Measurements from ENCODE around the gene SKP1. TPM values are rescaled to one million over a fixed set of nuclear protein-coding genes. Genes with fewer than 3 reads are reported as not detected.

SKP1 gene
- total and polyA plus RNA-seq, 5 experiments from 2014 or later, result 250 to 1,312 (median 1,138) TPM

DNA sequence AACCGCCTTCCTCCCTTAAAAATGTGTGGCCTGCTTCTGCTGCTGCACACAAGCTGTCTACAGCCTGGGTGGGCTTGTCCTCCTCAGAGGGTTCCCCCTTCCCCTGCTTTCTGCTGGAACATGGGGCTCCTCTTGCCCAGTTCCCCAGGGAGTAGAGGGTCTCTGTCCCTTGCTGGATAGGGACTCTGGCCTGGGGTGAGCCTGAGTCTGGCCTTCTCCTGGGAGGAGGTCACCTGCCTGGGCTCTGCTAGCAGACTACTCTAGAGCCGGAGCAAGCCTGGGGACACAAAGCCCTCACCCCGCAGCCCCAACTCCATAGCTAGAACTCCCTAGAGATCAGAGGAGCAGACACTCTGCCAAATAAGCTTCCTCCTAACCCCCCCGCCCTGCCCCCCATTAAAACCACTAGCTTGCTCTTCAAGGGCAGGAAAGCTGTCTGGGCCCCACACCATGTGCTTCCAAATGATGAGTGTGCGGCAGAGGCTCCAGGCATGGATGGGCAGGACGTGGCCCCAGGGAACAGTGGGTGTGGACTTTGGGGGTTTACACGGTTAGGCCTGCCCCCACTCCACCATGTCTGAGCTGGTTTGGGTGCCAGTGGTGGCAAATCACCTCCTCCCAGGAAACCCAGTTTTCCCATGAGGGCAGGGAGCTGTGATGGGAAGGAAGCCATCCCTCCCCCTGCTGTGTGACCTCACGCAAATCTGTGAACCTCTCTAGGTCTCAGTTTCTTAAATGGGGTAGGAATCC is 52.3 kb downstream of the SKP1 start:
- peak in 8 of 10 donors; percentile 53 to 82 (median 63) for DNase-seq
- peak; percentile 26 to 42 for ATAC-seq
- POLR2A ChIA-PET, result interaction anchor here (0.5 to 3.3 kb wide), 4 partner anchors 52 to 759 kb away, joined by 3 to 12 read pairs (median 6); partner anchors contain the start of genes C5orf24, JADE2 and SKP1
- Mint-ChIP-seq H3K9me3 (no peaks in the 10 kb centered on the region), H3K4me1 (peaks cover 51 to 100% (median 91%) of the 10 kb centered on the region in 4 donors), H3K36me3 (peaks cover 9 to 92% (median 65%) of the 10 kb centered on the region in 3 donors), H3K27ac (peak overlapping the region; percentile 91 to 99 (median 97)), H3K27me3 (no peaks in the 10 kb centered on the region), H3K4me3 (peak overlapping the region; percentile 93 to 100 (median 98))

- POLR2A ChIA-PET, result interaction anchor here (1.2 to 3.3 kb wide), 2 partner anchors 54 to 102 kb away, joined by 3 to 12 read pairs; partner anchors contain the start of genes PPP2CA and SKP1
- no peaks in the 10 kb centered on the region for H3K27me3 Mint-ChIP-seq
- peaks cover 50 to 97% (median 84%) of the 10 kb centered on the region in 4 donors for H3K4me1 Mint-ChIP-seq
- H3K4me3 Mint-ChIP-seq, result peak overlapping the region; percentile 93 to 100 (median 98)
- no peaks in the 10 kb centered on the region for H3K9me3 Mint-ChIP-seq
- peaks cover 14 to 94% (median 68%) of the 10 kb centered on the region in 3 donors for H3K36me3 Mint-ChIP-seq
- ATAC-seq (no peak), DNase-seq (no peak)
- peak overlapping the region; percentile 91 to 99 (median 97) for H3K27ac Mint-ChIP-seq
These were observed 53.4 kb downstream of the SKP1 start for GRCh38 chr5:134123360-134123759.

DNA sequence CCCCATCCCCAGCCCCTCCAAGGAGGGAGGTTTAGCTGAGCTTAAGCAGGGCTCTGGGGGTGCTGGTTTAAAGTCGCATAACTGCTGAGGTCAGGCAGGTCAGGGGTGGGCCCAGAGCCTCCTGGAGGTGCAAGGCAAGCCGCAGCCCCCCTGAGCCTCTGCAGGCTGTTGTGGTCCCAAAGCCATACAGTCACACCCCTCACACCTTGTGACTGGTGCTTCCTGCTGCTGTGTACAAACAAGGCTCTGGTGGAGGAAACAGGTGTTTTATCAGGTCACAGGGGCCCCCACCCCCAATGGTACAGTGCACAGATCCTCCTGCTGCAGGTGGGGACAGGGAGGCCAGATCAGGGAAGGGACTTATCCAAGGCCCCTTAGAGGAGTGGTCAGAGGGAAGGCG is 54.2 kb downstream of the SKP1 start:
- Mint-ChIP-seq H3K9me3 (no peaks in the 10 kb centered on the region), H3K27me3 (no peaks in the 10 kb centered on the region), H3K36me3 (peaks cover 20 to 94% (median 68%) of the 10 kb centered on the region in 3 donors), H3K27ac (peak overlapping the region; percentile 91 to 99 (median 97)), H3K4me1 (peaks cover 47 to 94% (median 79%) of the 10 kb centered on the region in 4 donors), H3K4me3 (peak overlapping the region; percentile 93 to 100 (median 98))
- POLR2A ChIA-PET, result interaction anchor here (1.2 kb wide), 2 partner anchors 54 to 103 kb away, joined by 3 to 5 read pairs; partner anchors contain the start of genes PPP2CA and SKP1
- ATAC-seq, result peak; percentile 61 to 77
- DNase-seq, result peak; percentile 41 to 90 (median 75)

DNA sequence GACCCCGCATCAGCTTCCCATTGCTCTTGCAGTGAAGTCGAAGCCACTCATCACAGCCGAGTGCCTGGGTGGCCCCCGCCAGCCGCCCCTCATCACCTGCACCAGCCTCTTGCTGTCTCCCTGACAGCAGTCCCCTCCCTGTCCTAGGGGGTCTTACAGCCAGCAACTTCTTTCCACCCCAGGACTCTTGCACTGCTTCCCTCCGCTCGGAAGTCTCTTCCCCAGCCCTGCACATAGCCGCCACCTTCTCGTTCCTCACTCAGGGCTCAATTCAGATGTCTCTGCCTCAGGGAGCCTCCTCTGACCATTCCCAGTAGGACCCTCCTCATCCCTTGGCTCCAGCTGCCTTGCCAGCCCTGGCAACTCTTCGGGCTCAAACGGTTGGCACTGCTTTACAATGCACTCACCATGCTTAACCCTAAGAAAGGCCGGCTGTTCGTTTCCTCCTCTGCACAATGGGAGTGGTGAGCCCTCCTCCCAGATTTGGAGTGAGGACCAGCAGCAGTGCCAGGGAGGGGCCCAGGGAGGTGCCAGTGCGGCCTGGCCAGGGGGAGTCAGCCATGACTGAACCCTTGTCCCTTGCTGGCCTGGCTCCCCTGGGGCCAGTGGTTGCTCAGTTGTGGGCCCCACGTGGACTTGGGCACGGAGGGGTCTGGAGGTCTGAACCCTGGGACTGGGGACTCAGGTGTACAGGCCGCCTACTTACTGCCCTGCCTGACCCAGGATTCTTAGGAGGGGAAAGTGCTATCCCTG is 56.2 kb downstream of the SKP1 start:
- DNase-seq (peak in 1 of 10 donors; percentile 7), ATAC-seq (no peak)
- Mint-ChIP-seq H3K27me3 (no peaks in the 10 kb centered on the region), H3K27ac (peak overlapping the region; percentile 91 to 99 (median 96)), H3K9me3 (no peaks in the 10 kb centered on the region), H3K4me1 (peaks cover 37 to 86% (median 65%) of the 10 kb centered on the region in 4 donors), H3K36me3 (peaks cover 32 to 94% (median 73%) of the 10 kb centered on the region in 3 donors), H3K4me3 (peak overlapping the region; percentile 93 to 100 (median 98))
- POLR2A ChIA-PET, result interaction anchor here (0.6 to 1.1 kb wide), 3 partner anchors 55 to 859 kb away, joined by 4 to 5 read pairs (median 4); no protein-coding TSS in a partner anchor

DNA sequence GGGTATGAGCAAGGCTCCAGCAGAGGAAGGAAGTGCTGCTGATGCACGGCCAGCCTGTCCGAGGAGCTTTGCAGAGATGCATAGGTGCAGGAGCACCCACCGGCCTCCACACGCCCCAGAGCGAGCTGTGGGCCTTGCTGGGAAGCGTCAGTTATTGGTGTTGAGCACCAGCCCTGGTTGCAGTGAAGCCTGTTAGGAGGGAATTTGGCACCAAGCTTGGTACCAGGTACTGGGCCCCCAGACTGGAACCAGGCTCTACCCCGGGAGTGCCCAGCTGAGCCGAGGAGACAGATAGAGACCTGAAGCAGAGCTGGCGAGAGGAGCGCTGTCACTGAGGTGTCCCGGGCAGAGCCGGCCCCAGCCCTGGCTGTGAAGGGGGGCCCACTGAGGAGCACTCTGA is 57.0 kb downstream of the SKP1 start:
- Mint-ChIP-seq H3K4me1 (peaks cover 34 to 78% (median 56%) of the 10 kb centered on the region in 4 donors), H3K9me3 (no peaks in the 10 kb centered on the region), H3K36me3 (peaks cover 32 to 89% (median 72%) of the 10 kb centered on the region in 3 donors), H3K4me3 (peak overlapping the region; percentile 93 to 100 (median 98)), H3K27ac (peak overlapping the region; percentile 91 to 99 (median 96)), H3K27me3 (no peaks in the 10 kb centered on the region)
- ATAC-seq (no peak), DNase-seq (no peak)
- POLR2A ChIA-PET, result interaction anchor here (1.9 kb wide), 1 partner anchor 57 kb away, joined by 9 read pairs; the partner anchor contains the start of gene SKP1

GRCh38 chr5:134118212-134118835 is 58.4 kb downstream of the SKP1 start:
- Mint-ChIP-seq H3K27ac (peak overlapping the region; percentile 53 to 99 (median 94)), H3K36me3 (peaks cover 32 to 77% (median 67%) of the 10 kb centered on the region in 3 donors), H3K9me3 (no peaks in the 10 kb centered on the region), H3K4me3 (peak overlapping the region; percentile 93 to 100 (median 98)), H3K4me1 (peaks cover 34 to 72% (median 51%) of the 10 kb centered on the region in 4 donors), H3K27me3 (no peaks in the 10 kb centered on the region)
- DNase-seq (peak in 1 of 10 donors; percentile 15), ATAC-seq (no peak)
- POLR2A ChIA-PET, result interaction anchor here (1.2 to 1.9 kb wide), 3 partner anchors 55 to 113 kb away, joined by 3 to 9 read pairs (median 5); partner anchors contain the start of gene SKP1

- no peaks in the 10 kb centered on the region for H3K9me3 Mint-ChIP-seq
- H3K4me1 Mint-ChIP-seq, result peaks cover 34 to 72% (median 51%) of the 10 kb centered on the region in 4 donors
- peak in 3 of 10 donors; percentile 25 to 58 (median 55) for DNase-seq
- H3K27me3 Mint-ChIP-seq, result peaks cover 0 to 3% (median 0%) of the 10 kb centered on the region in 5 donors
- H3K4me3 Mint-ChIP-seq, result peak overlapping the region; percentile 93 to 100 (median 98)
- POLR2A ChIA-PET, result interaction anchor here (0.9 to 1.9 kb wide), 3 partner anchors 56 to 112 kb away, joined by 3 to 5 read pairs (median 3); no protein-coding TSS in a partner anchor
- ATAC-seq, result no peak
- H3K36me3 Mint-ChIP-seq, result peaks cover 32 to 67% (median 64%) of the 10 kb centered on the region in 3 donors
- peak overlapping the region; percentile 53 to 99 (median 96) for H3K27ac Mint-ChIP-seq
These were observed 59.7 kb downstream of the SKP1 start for GRCh38 chr5:134116789-134117761.

- Mint-ChIP-seq H3K27ac (peak overlapping the region; percentile 53 to 99 (median 96)), H3K4me1 (peaks cover 37 to 72% (median 52%) of the 10 kb centered on the region in 4 donors), H3K36me3 (peaks cover 32 to 59% (median 56%) of the 10 kb centered on the region in 3 donors), H3K9me3 (no peaks in the 10 kb centered on the region), H3K27me3 (peaks cover 0 to 4% (median 0%) of the 10 kb centered on the region in 5 donors), H3K4me3 (peak overlapping the region; percentile 93 to 100 (median 98))
- POLR2A ChIA-PET, result no interaction called here
- DNase-seq, result no peak
- ATAC-seq, result no peak
These were observed 60.5 kb downstream of the SKP1 start for GRCh38 chr5:134116286-134116685.

DNA sequence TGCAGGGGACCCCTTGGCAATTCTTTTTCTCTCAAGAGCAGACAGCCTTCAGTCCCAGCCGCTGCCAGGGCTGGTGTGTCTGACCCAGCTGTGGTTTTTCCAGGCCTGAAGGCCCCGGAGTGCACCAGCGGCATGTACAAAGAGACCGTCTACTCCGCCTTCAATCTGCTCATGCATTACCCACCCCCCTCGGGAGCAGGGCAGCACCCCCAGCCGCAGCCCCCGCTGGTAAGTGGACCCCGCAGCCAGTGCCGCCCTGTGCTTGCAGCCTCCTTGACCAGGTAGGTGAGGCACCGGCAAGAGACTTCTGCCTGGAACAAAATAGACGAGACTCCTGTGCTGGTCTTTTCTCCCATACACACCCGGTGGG is 61.0 kb downstream of the SKP1 start:
- peaks cover 0 to 4% (median 0%) of the 10 kb centered on the region in 5 donors for H3K27me3 Mint-ChIP-seq
- peak overlapping the region; percentile 53 to 99 (median 96) for H3K27ac Mint-ChIP-seq
- H3K4me1 Mint-ChIP-seq, result peaks cover 42 to 72% (median 53%) of the 10 kb centered on the region in 4 donors
- H3K36me3 Mint-ChIP-seq, result peaks cover 32 to 54% (median 52%) of the 10 kb centered on the region in 3 donors
- H3K9me3 Mint-ChIP-seq, result no peaks in the 10 kb centered on the region
- DNase-seq (no peak), ATAC-seq (no peak)
- POLR2A ChIA-PET, result interaction anchor here (1.0 to 1.8 kb wide), 3 partner anchors 61 to 113 kb away, joined by 3 to 12 read pairs (median 3); partner anchors contain the start of genes PPP2CA and SKP1
- peak overlapping the region; percentile 93 to 100 (median 98) for H3K4me3 Mint-ChIP-seq

GRCh38 chr5:134114886-134115805 is 61.6 kb downstream of the SKP1 start:
- Mint-ChIP-seq H3K36me3 (peaks cover 32 to 48% (median 47%) of the 10 kb centered on the region in 3 donors), H3K27ac (peak overlapping the region; percentile 53 to 99 (median 96)), H3K27me3 (peaks cover 0 to 4% (median 0%) of the 10 kb centered on the region in 5 donors), H3K9me3 (no peaks in the 10 kb centered on the region), H3K4me1 (peaks cover 42 to 71% (median 54%) of the 10 kb centered on the region in 4 donors), H3K4me3 (peak overlapping the region; percentile 93 to 100 (median 98))
- DNase-seq (peak; percentile 60 to 96 (median 74)), ATAC-seq (peak; percentile 25 to 26)
- POLR2A ChIA-PET, result interaction anchor here (0.7 to 1.8 kb wide), 5 partner anchors 62 to 410 kb away, joined by 3 to 12 read pairs (median 4); partner anchors contain the start of genes JADE2, PPP2CA and SKP1
